Activated CD8-positive, alpha-beta memory T cell treated with anti-CD3 and anti-CD28 coated beads, Interleukin-2, amount 50 U/mL, for 4 hours (primary cell): ENCODE data around the gene GATA2.

Source experiments
- DNase-seq: peaks from one replicate; pipeline ENCODE4 v3.0.0-alpha.2; 2020

Gene GATA2

GRCh38 chr3:128487813-128488635 lies 5.0 kb downstream of the GATA2 start:
- no peak for DNase-seq

GRCh38 chr3:128487538-128487812 lies 5.5 kb downstream of the GATA2 start:
- DNase-seq, result no peak

GRCh38 chr3:128486681-128487537 lies 6.1 kb downstream of the GATA2 start:
- no peak for DNase-seq

GRCh38 chr3:128486205-128486628 lies 6.8 kb downstream of the GATA2 start:
- DNase-seq, result no peak

- no peak for DNase-seq
These were observed 7.5 kb downstream of the GATA2 start for GRCh38 chr3:128485282-128486204.

GRCh38 chr3:128484404-128485281 lies 8.4 kb downstream of the GATA2 start:
- no peak for DNase-seq

GRCh38 chr3:128483657-128484403 lies 9.2 kb downstream of the GATA2 start:
- DNase-seq, result no peak

GRCh38 chr3:128482666-128483656 lies 10.0 kb downstream of the GATA2 start:
- no peak for DNase-seq

- DNase-seq, result no peak
These were observed 10.8 kb downstream of the GATA2 start for GRCh38 chr3:128482175-128482574.

GRCh38 chr3:128481438-128481942 lies 11.5 kb downstream of the GATA2 start:
- no peak for DNase-seq

- DNase-seq, result no peak
These were observed 12.1 kb downstream of the GATA2 start for GRCh38 chr3:128480717-128481437.

- no peak for DNase-seq
These were observed 12.7 kb downstream of the GATA2 start for GRCh38 chr3:128480278-128480677.

- DNase-seq, result no peak
These were observed 13.4 kb downstream of the GATA2 start for GRCh38 chr3:128479558-128480086.

- no peak for DNase-seq
These were observed 14.2 kb downstream of the GATA2 start for GRCh38 chr3:128478576-128479506.

- DNase-seq, result no peak
These were observed 16.3 kb downstream of the GATA2 start for GRCh38 chr3:128476659-128477058.

GRCh38 chr3:128475355-128475754 lies 17.6 kb downstream of the GATA2 start:
- DNase-seq, result no peak

- no peak for DNase-seq
These were observed 19.3 kb downstream of the GATA2 start for GRCh38 chr3:128473737-128474136.

- DNase-seq, result no peak
These were observed 19.9 kb downstream of the GATA2 start for GRCh38 chr3:128473180-128473519.
